ENCODE data around the gene LAMTOR1. TPM values are rescaled to one million over a fixed set of nuclear protein-coding genes. Genes with fewer than 3 reads are reported as not detected.

Gene LAMTOR1
- total RNA-seq: 51.8 TPM

DNA sequence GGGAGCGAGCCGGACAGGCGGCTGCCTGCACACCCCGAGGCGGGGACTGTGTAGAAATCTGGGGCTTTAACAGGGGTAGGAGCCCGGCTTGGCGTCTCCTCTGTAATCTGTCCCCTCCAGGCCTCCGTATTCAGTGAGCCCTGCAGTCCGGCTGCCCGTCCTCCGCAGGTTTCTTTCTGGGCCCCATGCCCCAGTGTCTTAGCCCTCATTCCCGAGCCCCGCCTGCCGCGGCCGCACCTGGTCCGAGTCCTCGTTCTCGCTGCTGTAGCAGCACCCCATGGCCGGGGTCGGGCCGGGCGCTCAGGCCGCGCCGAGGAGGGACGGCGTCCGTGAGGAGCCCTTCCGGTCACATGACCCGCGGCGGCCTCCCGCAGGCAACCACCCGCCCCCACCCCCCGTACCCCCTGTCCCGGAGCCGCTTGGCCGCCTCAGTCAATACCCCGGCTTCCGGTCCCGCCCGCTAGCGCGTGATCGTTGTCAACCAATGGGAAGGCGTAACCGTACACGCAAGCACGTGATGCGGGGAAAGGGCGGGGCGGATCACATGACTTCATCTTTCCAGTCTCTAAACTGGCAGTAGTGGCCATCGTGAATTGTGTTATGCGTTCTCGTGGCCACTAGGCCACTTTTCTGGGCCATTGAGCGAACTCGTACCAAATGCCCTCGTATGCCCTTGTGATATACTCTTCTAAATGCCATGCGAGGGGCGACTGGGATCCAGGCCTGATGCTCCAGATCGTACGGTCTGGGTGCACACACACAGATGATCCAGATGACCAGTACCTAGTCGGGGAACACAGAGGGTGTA is at the start of gene LAMTOR1:
Gene LAMTOR1 (minus strand): TSS at position 352 of the 808 bp plus-strand sequence. CDS start 73 bp downstream, at position 279.

DNA sequence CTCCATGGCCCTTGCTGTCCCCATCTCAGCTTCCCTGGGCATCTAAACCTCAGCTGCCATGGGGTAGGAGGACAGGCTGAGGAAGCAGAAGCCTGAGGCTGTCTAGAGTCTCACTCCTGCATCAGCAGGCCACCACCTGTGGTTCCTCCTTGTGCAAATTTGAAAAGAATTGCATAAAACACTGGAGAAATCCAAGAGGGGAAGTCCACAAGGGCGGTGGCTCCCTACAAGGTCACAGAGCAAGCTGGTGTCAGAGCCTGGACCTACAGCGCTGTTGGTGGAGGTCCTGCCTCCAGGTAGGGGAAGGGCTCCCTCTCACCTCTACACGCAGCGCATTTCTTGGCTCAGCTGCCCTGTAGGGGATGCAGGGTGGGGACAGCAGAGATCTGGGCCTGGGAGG is 32.4 kb upstream of the LAMTOR1 start, which contains the start of gene FOLR3:
Gene FOLR3 (plus strand): TSS at position 253 of the 400 bp plus-strand sequence. CDS start 228 bp downstream, outside the sequence.

DNA sequence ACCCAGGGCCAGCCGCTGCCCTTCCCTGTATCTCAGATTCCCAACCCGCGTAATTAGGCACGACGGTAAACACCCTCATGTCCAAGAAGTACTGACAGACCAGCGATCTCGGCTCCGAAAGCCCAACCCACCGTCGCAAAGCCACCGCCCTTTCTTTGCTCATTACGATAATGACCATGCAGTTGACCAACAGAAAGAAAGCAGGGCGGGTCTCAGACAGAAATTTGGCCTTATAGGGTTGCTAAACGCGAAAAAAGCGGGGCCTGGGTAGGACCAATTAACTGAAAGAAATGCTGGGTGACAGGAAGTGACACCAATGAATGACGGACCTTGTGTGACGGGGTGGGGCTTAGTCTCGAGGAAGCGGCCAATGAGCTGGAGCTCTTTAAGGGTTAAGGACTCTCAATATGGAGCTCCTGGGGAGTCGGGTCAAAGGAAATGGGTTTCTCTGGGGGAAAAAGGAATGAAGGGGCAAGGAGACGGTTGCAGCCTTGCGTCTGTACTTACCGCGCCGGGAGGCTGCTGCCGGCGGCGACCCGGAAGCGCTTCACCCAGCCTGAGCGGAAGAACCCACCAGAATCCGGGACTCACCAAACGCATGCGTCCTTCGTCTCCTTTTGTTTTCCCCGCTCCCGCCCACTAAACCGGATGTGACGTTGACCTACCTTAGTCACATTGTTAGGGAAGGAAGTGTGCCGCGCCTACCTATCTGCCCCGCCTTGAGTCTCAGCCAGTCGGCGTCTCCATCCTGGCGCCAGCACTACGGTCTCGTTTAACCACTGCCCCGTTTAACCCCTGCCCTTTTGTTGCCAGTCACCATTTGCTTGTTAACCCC is 9.3 kb upstream of the LAMTOR1 start, which contains the start of gene ANAPC15:
Gene ANAPC15 (minus strand): TSS at position 553 of the 835 bp plus-strand sequence. CDS start 1,419 bp downstream, outside the sequence.

DNA sequence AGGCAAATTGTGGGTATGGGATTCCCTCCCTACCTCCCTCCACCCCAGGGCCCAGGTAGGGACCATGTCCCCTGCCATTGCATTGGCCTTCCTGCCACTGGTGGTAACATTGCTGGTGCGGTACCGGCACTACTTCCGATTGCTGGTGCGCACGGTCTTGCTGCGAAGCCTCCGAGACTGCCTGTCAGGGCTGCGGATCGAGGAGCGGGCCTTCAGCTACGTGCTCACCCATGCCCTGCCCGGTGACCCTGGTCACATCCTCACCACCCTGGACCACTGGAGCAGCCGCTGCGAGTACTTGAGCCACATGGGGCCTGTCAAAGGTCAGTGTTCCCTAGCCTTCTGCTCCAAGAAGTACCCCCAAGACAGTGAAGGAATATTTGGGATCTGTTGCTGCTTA is 2.8 kb upstream of the LAMTOR1 start, which contains the start of gene TOMT:
Gene TOMT (plus strand): TSS at position 37 of the 400 bp plus-strand sequence. CDS start 28 bp downstream, at position 65.

DNA sequence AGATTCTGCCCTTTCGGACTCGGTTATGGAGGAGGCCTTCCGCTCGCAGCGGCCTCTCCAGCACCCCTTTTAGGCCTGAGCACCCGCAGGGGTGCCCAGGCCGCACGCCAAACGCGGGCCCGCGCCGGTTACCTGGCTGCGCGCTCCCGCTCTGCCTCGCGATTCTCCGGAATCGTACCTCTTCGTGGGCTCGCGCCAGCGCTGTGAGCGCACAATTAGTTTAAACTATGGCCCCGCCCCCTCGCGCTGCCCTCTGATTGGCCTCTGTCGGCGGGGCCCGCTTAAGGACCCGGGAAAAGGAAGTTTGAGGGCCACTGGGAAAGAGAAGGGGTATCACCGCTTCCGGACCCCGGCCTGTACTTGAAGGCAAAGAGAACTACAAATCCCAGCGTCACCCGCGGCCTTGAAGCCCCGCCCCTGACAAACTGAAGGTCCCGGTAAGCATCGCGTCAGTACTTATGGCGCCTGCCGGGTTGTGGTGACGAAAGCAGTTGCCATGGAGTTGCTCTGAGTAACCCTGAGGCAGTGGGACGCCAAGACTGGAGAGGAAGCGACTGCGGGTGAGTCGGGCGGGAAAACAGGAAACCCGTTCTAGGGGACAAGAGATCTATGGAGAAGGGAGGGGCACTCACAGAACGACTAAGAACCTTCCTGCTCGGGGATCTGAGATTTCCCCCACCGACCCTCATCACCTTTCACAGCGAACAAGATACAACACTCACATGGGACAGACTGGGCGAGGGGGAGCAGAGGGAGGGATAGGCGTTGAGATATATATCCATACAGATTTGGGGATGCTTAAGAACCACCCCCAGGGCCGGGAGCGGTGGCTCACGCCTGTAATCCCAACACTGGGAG is 22.5 kb downstream of the LAMTOR1 start, which contains the start of the genes LRRC51 and NUMA1:
Gene LRRC51 (plus strand): TSS at position 525 of the 858 bp plus-strand sequence. CDS start 8,234 bp downstream, outside the sequence.
Gene NUMA1 (minus strand): TSS at position 217 of the 858 bp plus-strand sequence. CDS start 44,599 bp downstream, outside the sequence.

Other genes with a start within 250 kb of the LAMTOR1 start
- not detected for gene DEFB131B, start 224.8 kb downstream of the LAMTOR1 start, total RNA-seq
- gene XNDC1N, start 174.7 kb downstream of the LAMTOR1 start, total RNA-seq: 9.2 TPM
- gene RNF121, start 174.3 kb downstream of the LAMTOR1 start, total RNA-seq: 53.9 TPM
- gene IL18BP, start 104.4 kb downstream of the LAMTOR1 start, total RNA-seq: 8.2 TPM
- gene NUMA1, start 22.8 kb downstream of the LAMTOR1 start, total RNA-seq: 292 TPM
- 11.3 TPM for gene LRRC51, start 22.4 kb downstream of the LAMTOR1 start, total RNA-seq
- not detected for gene TOMT, start 2.6 kb upstream of the LAMTOR1 start, total RNA-seq
- 16.5 TPM for gene ANAPC15, start 9.4 kb upstream of the LAMTOR1 start, total RNA-seq
- not detected for gene FOLR3, start 32.4 kb upstream of the LAMTOR1 start, total RNA-seq
- 4.8 TPM for gene FOLR1, start 88.8 kb upstream of the LAMTOR1 start, total RNA-seq
- 11.8 TPM for gene FOLR2, start 113.5 kb upstream of the LAMTOR1 start, total RNA-seq
- gene INPPL1, start 121.5 kb upstream of the LAMTOR1 start, total RNA-seq: 68.7 TPM
- gene PHOX2A, start 140.9 kb upstream of the LAMTOR1 start, total RNA-seq: not detected